ENCODE data around the gene TBC1D22A.

GRCh38 chr22:47112582-47112965 lies 350.1 kb downstream of the TBC1D22A start:
- no peak for TF ChIP-seq CTCF (IDR thresholded peaks at IDR 0.05)
- TF ChIP-seq POLR2A (IDR thresholded peaks at IDR 0.05) = no peak
- TF ChIP-seq POLR2AphosphoS5 (IDR thresholded peaks at IDR 0.05) = no peak
